ENCODE results near the gene HOXB5.

The HOXB5 gene

GRCh38 chr17:48545022-48545375 is 48.6 kb downstream of the HOXB5 start, which contains the start of gene HOXB2:
HOXB2 (minus strand) TSS chr17:48545109; CDS start chr17:48544911, 198 bp downstream.
- H2AFZ ChIP-seq (ENCODE audit: low read depth, low read length), result no peak within 1 kb of the TSS
- H3K27me3 ChIP-seq (ENCODE audit: insufficient read depth, low read length, poor library complexity), result peaks cover 39% of the 10 kb centered on the region
- no peak for ATAC-seq (ENCODE audit: insufficient read depth, low read depth)
- H3K4me3 ChIP-seq (ENCODE audit: low read depth in 1 of 2, low read length in 2 of 2), result no peak within 1 kb of the TSS
- DNase-seq, result no peak
- no peaks in the 10 kb centered on the region for H3K4me1 ChIP-seq (ENCODE audit: insufficient read depth, low read length)
- H3K36me3 ChIP-seq (ENCODE audit: insufficient read depth, low read length), result no peaks in the 10 kb centered on the region
- TF ChIP-seq EZH2 (IDR thresholded peaks at IDR 0.05; ENCODE audit: borderline replicate concordance, low read depth, low read length, severe bottlenecking), result no peak
- TF ChIP-seq, protein P1, sequence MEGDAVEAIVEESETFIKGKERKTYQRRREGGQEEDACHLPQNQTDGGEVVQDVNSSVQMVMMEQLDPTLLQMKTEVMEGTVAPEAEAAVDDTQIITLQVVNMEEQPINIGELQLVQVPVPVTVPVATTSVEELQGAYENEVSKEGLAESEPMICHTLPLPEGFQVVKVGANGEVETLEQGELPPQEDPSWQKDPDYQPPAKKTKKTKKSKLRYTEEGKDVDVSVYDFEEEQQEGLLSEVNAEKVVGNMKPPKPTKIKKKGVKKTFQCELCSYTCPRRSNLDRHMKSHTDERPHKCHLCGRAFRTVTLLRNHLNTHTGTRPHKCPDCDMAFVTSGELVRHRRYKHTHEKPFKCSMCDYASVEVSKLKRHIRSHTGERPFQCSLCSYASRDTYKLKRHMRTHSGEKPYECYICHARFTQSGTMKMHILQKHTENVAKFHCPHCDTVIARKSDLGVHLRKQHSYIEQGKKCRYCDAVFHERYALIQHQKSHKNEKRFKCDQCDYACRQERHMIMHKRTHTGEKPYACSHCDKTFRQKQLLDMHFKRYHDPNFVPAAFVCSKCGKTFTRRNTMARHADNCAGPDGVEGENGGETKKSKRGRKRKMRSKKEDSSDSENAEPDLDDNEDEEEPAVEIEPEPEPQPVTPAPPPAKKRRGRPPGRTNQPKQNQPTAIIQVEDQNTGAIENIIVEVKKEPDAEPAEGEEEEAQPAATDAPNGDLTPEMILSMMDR (IDR thresholded peaks at IDR 0.05; ENCODE audit: borderline replicate concordance, extremely low read depth, low read length, poor library complexity, severe bottlenecking), result no peak
- H3K27ac ChIP-seq (ENCODE audit: low read length), result no peak within 1 kb of the TSS
- no peak within 1 kb of the TSS for H3K9ac ChIP-seq (ENCODE audit: low read depth, low read length)
- H4K20me1 ChIP-seq (ENCODE audit: insufficient read depth, low read length), result no peaks in the 10 kb centered on the region
- H3K4me2 ChIP-seq (ENCODE audit: insufficient read depth, low read length), result no peak within 1 kb of the TSS
- H3K79me2 ChIP-seq (ENCODE audit: insufficient read depth, low read length), result no peaks in the 10 kb centered on the region
- H3K9me3 ChIP-seq (ENCODE audit: insufficient read depth, low read length, severe bottlenecking), result no peaks in the 10 kb centered on the region

- H3K4me1 ChIP-seq (ENCODE audit: insufficient read depth, low read length), result no peaks in the 10 kb centered on the region
Observed at GRCh38 chr17:48544349-48545021, 49.1 kb downstream of the HOXB5 start.

GRCh38 chr17:48543854-48544348 is 49.7 kb downstream of the HOXB5 start:
- Histone ChIP-seq H3K4me3 (ENCODE audit: low read depth in 1 of 2, low read length in 2 of 2) (no peak overlapping the region), H4K20me1 (ENCODE audit: insufficient read depth, low read length) (no peaks in the 10 kb centered on the region), H2AFZ (ENCODE audit: low read depth, low read length) (no peak overlapping the region), H3K4me2 (ENCODE audit: insufficient read depth, low read length) (no peak overlapping the region), H3K36me3 (ENCODE audit: insufficient read depth, low read length) (no peaks in the 10 kb centered on the region), H3K9ac (ENCODE audit: low read depth, low read length) (no peak overlapping the region), H3K9me3 (ENCODE audit: insufficient read depth, low read length, severe bottlenecking) (no peaks in the 10 kb centered on the region), H3K4me1 (ENCODE audit: insufficient read depth, low read length) (no peaks in the 10 kb centered on the region), H3K27me3 (ENCODE audit: insufficient read depth, low read length, poor library complexity) (peaks cover 49% of the 10 kb centered on the region), H3K79me2 (ENCODE audit: insufficient read depth, low read length) (no peaks in the 10 kb centered on the region), H3K27ac (ENCODE audit: low read length) (no peak overlapping the region)
- no peak for ATAC-seq (ENCODE audit: insufficient read depth, low read depth)
- DNase-seq, result no peak
- no peak for TF ChIP-seq EZH2 (IDR thresholded peaks at IDR 0.05; ENCODE audit: borderline replicate concordance, low read depth, low read length, severe bottlenecking)
- TF ChIP-seq, protein P1 (IDR thresholded peaks at IDR 0.05; ENCODE audit: borderline replicate concordance, extremely low read depth, low read length, poor library complexity, severe bottlenecking), result no peak

More at GRCh38 chr17:48544349-48545021, 49.1 kb downstream of the HOXB5 start:
- Histone ChIP-seq H3K36me3 (ENCODE audit: insufficient read depth, low read length) (no peaks in the 10 kb centered on the region), H3K4me2 (ENCODE audit: insufficient read depth, low read length) (no peak overlapping the region), H3K27ac (ENCODE audit: low read length) (no peak overlapping the region), H3K9ac (ENCODE audit: low read depth, low read length) (no peak overlapping the region), H2AFZ (ENCODE audit: low read depth, low read length) (no peak overlapping the region), H3K9me3 (ENCODE audit: insufficient read depth, low read length, severe bottlenecking) (no peaks in the 10 kb centered on the region), H3K79me2 (ENCODE audit: insufficient read depth, low read length) (no peaks in the 10 kb centered on the region), H4K20me1 (ENCODE audit: insufficient read depth, low read length) (no peaks in the 10 kb centered on the region), H3K27me3 (ENCODE audit: insufficient read depth, low read length, poor library complexity) (peaks cover 43% of the 10 kb centered on the region), H3K4me3 (ENCODE audit: low read depth in 1 of 2, low read length in 2 of 2) (no peak overlapping the region)
- DNase-seq (no peak), ATAC-seq (ENCODE audit: insufficient read depth, low read depth) (no peak)
- TF ChIP-seq, protein P1 (IDR thresholded peaks at IDR 0.05; ENCODE audit: borderline replicate concordance, extremely low read depth, low read length, poor library complexity, severe bottlenecking), result no peak
- no peak for TF ChIP-seq EZH2 (IDR thresholded peaks at IDR 0.05; ENCODE audit: borderline replicate concordance, low read depth, low read length, severe bottlenecking)

Data from DND-41 (cell line).